ENCODE results near the gene SLC35A3. TPM values are rescaled to one million over a fixed set of nuclear protein-coding genes. Genes with fewer than 3 reads are reported as not detected.

Gene SLC35A3
- total and polyA plus RNA-seq, 2 of the 4 experiments (the other 2 are of a cell fraction) = 9.6 to 13.6 TPM

DNA sequence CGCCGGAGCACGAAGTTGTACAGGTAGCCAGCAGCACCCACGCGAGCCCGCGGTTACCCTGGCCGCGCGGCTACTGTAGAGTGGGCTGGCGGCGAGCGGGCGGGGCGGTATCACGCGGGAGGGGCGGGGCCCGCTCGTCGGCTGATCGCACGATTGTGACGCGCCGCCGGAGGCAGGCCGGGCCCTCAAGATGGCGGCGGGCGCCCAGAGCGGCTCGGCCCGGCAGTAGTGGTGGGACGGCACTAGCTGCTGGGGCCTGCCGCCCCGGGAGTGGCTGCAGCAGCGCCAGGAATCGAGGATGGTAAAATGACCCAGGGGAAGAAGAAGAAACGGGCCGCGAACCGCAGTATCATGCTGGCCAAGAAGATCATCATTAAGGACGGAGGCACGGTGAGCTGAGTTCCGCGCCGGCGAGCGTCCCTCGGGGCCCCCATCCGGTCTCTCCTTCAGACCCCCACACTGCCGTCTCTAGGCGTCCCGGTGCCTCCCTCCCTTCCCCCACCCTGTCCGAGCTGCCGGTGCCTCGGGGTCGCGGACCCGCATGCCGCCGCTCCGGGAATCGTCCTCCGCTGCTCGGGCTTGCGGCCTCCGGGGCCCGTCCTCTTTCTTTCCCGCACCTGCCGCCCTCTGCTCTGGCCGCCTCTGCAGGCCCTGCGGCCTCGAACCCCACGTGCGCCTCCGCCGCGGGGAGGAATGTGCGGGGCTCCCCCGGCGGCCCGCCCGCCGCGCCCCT lies 68.3 kb downstream of the SLC35A3 start:
- Histone ChIP-seq H2BK20ac (ENCODE audit: low read depth, low read length) (no peak overlapping the region), H3K4ac (ENCODE audit: low read depth, low read length) (peak overlapping the region; percentile 98), H2BK120ac (ENCODE audit: low read depth, low read length) (peak overlapping the region; percentile 84; the same call in 1 of the 2 replicates), H2BK15ac (ENCODE audit: low read depth, low read length) (no peak overlapping the region; the same call in 2 of the 3 replicates), H3K79me1 (ENCODE audit: low read depth in 1 of 2, low read length in 2 of 2) (peaks cover 3 to 32% of the 10 kb centered on the region in 2 experiments; a peak in 2 of 4 replicates), H2AK5ac (ENCODE audit: low read depth, low read length) (peak overlapping the region; percentile 93), H3K23ac (ENCODE audit: low read depth, low read length) (peak overlapping the region; percentile 97), H3K27ac (ENCODE audit: insufficient read depth, low read length) (peak overlapping the region; percentile 99), H4K20me1 (ENCODE audit: insufficient read depth, low read length) (peaks cover 30% of the 10 kb centered on the region), H3K27me3 (ENCODE audit: control insufficient read depth, insufficient read depth, low read length) (no peaks in the 10 kb centered on the region), H3K9ac (ENCODE audit: low read depth, low read length) (peak overlapping the region; percentile 96), H3K4me2 (ENCODE audit: low read depth, low read length) (peak overlapping the region; percentile 98), H2AFZ (replicated peaks; ENCODE audit: low read length, poor library complexity) (peak overlapping the region; percentile 98), H4K8ac (ENCODE audit: low read depth in 2 of 2, low read length in 2 of 2) (peak overlapping the region; percentile 87 to 94), H3K4me1 (ENCODE audit: control insufficient read depth, insufficient read depth, low read length) (no peaks in the 10 kb centered on the region), H2BK5ac (ENCODE audit: low read depth, low read length, poor library complexity, severe bottlenecking) (peak overlapping the region; percentile 90), H3K36me3 (ENCODE audit: control insufficient read depth, insufficient read depth, low read length) (no peaks in the 10 kb centered on the region), H4K91ac (ENCODE audit: insufficient read depth, low read depth, low read length) (peak overlapping the region; percentile 94), H4K5ac (ENCODE audit: low read depth, low read length) (peak overlapping the region; percentile 85), H3K56ac (ENCODE audit: extremely low read depth, insufficient read depth, low read length) (peak overlapping the region; percentile 97), H3K9me3 (ENCODE audit: control insufficient read depth, insufficient read depth, low read length) (no peaks in the 10 kb centered on the region), H3K14ac (replicated peaks; ENCODE audit: low read depth, low read length) (peak overlapping the region; percentile 99), H2AK9ac (replicated peaks; ENCODE audit: low read depth, low read length, poor library complexity) (peak overlapping the region; percentile 93), H3K4me3 (ENCODE audit: insufficient read depth, low read depth, low read length) (peak overlapping the region; percentile 99), H3K18ac (ENCODE audit: low read depth, low read length) (peak overlapping the region; percentile 84), H3K9me1 (ENCODE audit: insufficient read depth, low read length) (peaks cover 2% of the 10 kb centered on the region; the same call in 1 of the 2 replicates)
- CTCF ChIA-PET = interaction anchor here (1.0 kb wide), 1 partner anchor 421 kb away, joined by 3 read pairs; no protein-coding TSS in a partner anchor
- TF ChIP-seq, protein P1, sequence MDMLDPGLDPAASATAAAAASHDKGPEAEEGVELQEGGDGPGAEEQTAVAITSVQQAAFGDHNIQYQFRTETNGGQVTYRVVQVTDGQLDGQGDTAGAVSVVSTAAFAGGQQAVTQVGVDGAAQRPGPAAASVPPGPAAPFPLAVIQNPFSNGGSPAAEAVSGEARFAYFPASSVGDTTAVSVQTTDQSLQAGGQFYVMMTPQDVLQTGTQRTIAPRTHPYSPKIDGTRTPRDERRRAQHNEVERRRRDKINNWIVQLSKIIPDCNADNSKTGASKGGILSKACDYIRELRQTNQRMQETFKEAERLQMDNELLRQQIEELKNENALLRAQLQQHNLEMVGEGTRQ (IDR thresholded peaks at IDR 0.05; ENCODE audit: low read depth, low read length) = no peak; the same call in 1 of the 2 replicates
- TF ChIP-seq POLR2A (IDR thresholded peaks at IDR 0.05; ENCODE audit: low read depth, low read length) = peak; percentile 95
- no peak for TF ChIP-seq SMC3 (IDR thresholded peaks at IDR 0.05; ENCODE audit: low read depth, low read length)
- peak; percentile 70; the same call in 1 of the 2 replicates for TF ChIP-seq MAZ (IDR thresholded peaks at IDR 0.05; ENCODE audit: borderline replicate concordance, low read depth, low read length)
- peak; percentile 38; the same call in 1 of the 2 replicates for TF ChIP-seq BHLHE40 (IDR thresholded peaks at IDR 0.05; ENCODE audit: low read depth, low read length)
- TF ChIP-seq MXI1 (IDR thresholded peaks at IDR 0.05; ENCODE audit: borderline replicate concordance, low read depth, low read length) = peak; percentile 51; the same call in 1 of the 2 replicates
- TF ChIP-seq RCOR1 (IDR thresholded peaks at IDR 0.05; ENCODE audit: insufficient replicate concordance, low read length) = no peak
- WGBS, 2 experiments (ENCODE audit: extremely low coverage in 2 of 2, insufficient read length in 1 of 2) = 0% methylated on average over 26 of the region's 87 CpGs; no CpG with 5 or more reads in 1 of the 2 experiments
- intact Hi-C loops (cut with micrococcal nuclease) = loop anchor here (1.0 to 2.0 kb wide), 3 partner anchors 95 to 421 kb away; partner anchors contain the start of gene TRMT13
- BruUV-seq (replicated peaks) = no TSS peak
- ATAC-seq (ENCODE audit: low read depth) (peak; percentile 95), DNase-seq (peak; percentile 83)
- dilution Hi-C loops (cut with HindIII; ENCODE audit: low sequenced_read_pairs, unreplicated experiment) = no loop called here
- in situ Hi-C loops (cut with MboI; ENCODE audit: low sequenced_read_pairs) = no loop called here
- POLR2A ChIA-PET (ENCODE audit: unreplicated experiment) = interaction anchor here (0.6 kb wide), 1 partner anchor 57 kb away, joined by 4 read pairs; no protein-coding TSS in a partner anchor
